IMR-90 (cell line): ENCODE data around the gene CPAMD8. TPM values are rescaled to one million over a fixed set of nuclear protein-coding genes. Genes with fewer than 3 reads are reported as not detected.

Experiments used
- ATAC-seq: fragments of 200-7000 bp; cut with Tn5 transposase; 2 replicates; pipeline ENCODE4 v1.9.1; 2020; ENCODE audit warnings: low read depth, mild to moderate bottlenecking, moderate library complexity
- BruUV-seq: library from RNA; stranded (reverse); fragments of 400-500 nt; replicated peaks from 2 replicates; lab custom pipeline; 2021; lab: Mats Ljungman, UMichigan
- CTCF ChIA-PET: fragments of 300-600 bp; formaldehyde crosslinking; extraction: SDS; loops from one replicate; lab custom pipeline; 2021; ENCODE audit warnings: antibody characterized with exemption; lab: Yijun Ruan, JAX
- POLR2A ChIA-PET: fragments of 300-600 bp; sonication (Branson Sonifier 250); formaldehyde crosslinking; loops from one replicate; lab custom pipeline; 2022; ENCODE audit warnings: antibody characterized with exemption; ENCODE audit not compliant: unreplicated experiment; lab: Charles Lee
- DNase-seq: peaks from one replicate; pipeline ENCODE4 v3.0.0; 2013
- H2AFZ ChIP-seq: replicated peaks from 2 replicates; pipeline ENCODE3; 2013; ENCODE audit warnings: low read length, mild to moderate bottlenecking; ENCODE audit not compliant: poor library complexity
- H2AK5ac ChIP-seq: 2 replicates; pipeline ENCODE4 v1.6.1; 2013; ENCODE audit warnings: low read depth, low read length, inconsistent platforms
- H2AK9ac ChIP-seq: replicated peaks from 2 replicates; pipeline ENCODE3; 2013; ENCODE audit warnings: mild to moderate bottlenecking, low read depth, low read length, moderate library complexity; ENCODE audit not compliant: poor library complexity
- H2BK120ac ChIP-seq: 2 replicates; pipeline ENCODE4 v1.6.1; 2013; ENCODE audit warnings: low read depth, low read length, inconsistent platforms
- H2BK15ac ChIP-seq: 3 replicates; pipeline ENCODE4 v1.6.1; 2013; ENCODE audit warnings: low read depth, low read length, inconsistent platforms
- H2BK20ac ChIP-seq: 2 replicates; pipeline ENCODE4 v1.6.1; 2013; ENCODE audit warnings: low read depth, mild to moderate bottlenecking, inconsistent platforms, low read length, moderate library complexity
- H2BK5ac ChIP-seq: 2 replicates; pipeline ENCODE4 v1.6.1; 2013; ENCODE audit warnings: mild to moderate bottlenecking, low read depth, low read length, inconsistent platforms; ENCODE audit not compliant: poor library complexity, severe bottlenecking
- H3K14ac ChIP-seq: replicated peaks from 2 replicates; pipeline ENCODE4 v1.6.1; 2013; ENCODE audit warnings: low read depth, low read length, inconsistent platforms
- H3K18ac ChIP-seq: 2 replicates; pipeline ENCODE4 v1.6.1; 2013; ENCODE audit warnings: low read depth, low read length, control low read depth
- H3K23ac ChIP-seq: 2 replicates; pipeline ENCODE4 v1.6.1; 2013; ENCODE audit warnings: low read depth, low read length, inconsistent platforms
- H3K27ac ChIP-seq: 2 replicates; pipeline ENCODE4 v1.5.1; 2013; ENCODE audit warnings: mild to moderate bottlenecking, control low read depth, low read length; ENCODE audit not compliant: insufficient read depth
- H3K27me3 ChIP-seq: 2 replicates; pipeline ENCODE4 v1.6.1; 2013; ENCODE audit warnings: low read length; ENCODE audit not compliant: control insufficient read depth, insufficient read depth
- H3K36me3 ChIP-seq: 2 replicates; pipeline ENCODE4 v1.6.1; 2013; ENCODE audit warnings: low read length, mixed read lengths; ENCODE audit not compliant: control insufficient read depth, insufficient read depth
- H3K4ac ChIP-seq: 2 replicates; pipeline ENCODE4 v1.6.1; 2013; ENCODE audit warnings: low read depth, low read length, inconsistent platforms
- H3K4me1 ChIP-seq: 2 replicates; pipeline ENCODE4 v1.6.1; 2013; ENCODE audit warnings: low read length, mixed read lengths; ENCODE audit not compliant: control insufficient read depth, insufficient read depth
- H3K4me2 ChIP-seq: 2 replicates; pipeline ENCODE4 v1.6.1; 2013; ENCODE audit warnings: low read depth, mild to moderate bottlenecking, control low read depth, low read length, moderate library complexity
- H3K4me3 ChIP-seq: 2 replicates; pipeline ENCODE4 v1.5.1; 2013; ENCODE audit warnings: low read depth, mild to moderate bottlenecking, control low read depth, low read length, moderate library complexity; ENCODE audit not compliant: insufficient read depth
- H3K56ac ChIP-seq: 2 replicates; pipeline ENCODE4 v1.6.1; 2013; ENCODE audit warnings: low read length, inconsistent platforms; ENCODE audit not compliant: insufficient read depth; ENCODE audit errors: extremely low read depth
- H3K79me1 ChIP-seq, 2 experiments: 2 replicates each; pipeline ENCODE4 v1.6.1; 2013; ENCODE audit warnings: low read length in 2 of 2, inconsistent platforms in 1 of 2, low read depth in 1 of 2
- H3K9ac ChIP-seq: 2 replicates; pipeline ENCODE4 v1.6.1; 2013; ENCODE audit warnings: low read depth, low read length, control low read depth
- H3K9me1 ChIP-seq: 2 replicates; pipeline ENCODE4 v1.6.1; 2013; ENCODE audit warnings: low read length, inconsistent platforms; ENCODE audit not compliant: insufficient read depth
- H3K9me3 ChIP-seq: 2 replicates; pipeline ENCODE4 v1.6.1; 2013; ENCODE audit warnings: low read length; ENCODE audit not compliant: control insufficient read depth, insufficient read depth
- H4K20me1 ChIP-seq: 2 replicates; pipeline ENCODE4 v1.6.1; 2013; ENCODE audit warnings: low read length, inconsistent platforms; ENCODE audit not compliant: insufficient read depth
- H4K5ac ChIP-seq: 2 replicates; pipeline ENCODE4 v1.6.1; 2013; ENCODE audit warnings: mild to moderate bottlenecking, low read depth, low read length, control low read depth
- H4K8ac ChIP-seq, 2 experiments: 2 replicates each; pipeline ENCODE4 v1.6.1; 2013; ENCODE audit warnings: low read depth in 2 of 2, low read length in 2 of 2, control low read depth in 1 of 2, inconsistent platforms in 1 of 2
- H4K91ac ChIP-seq: 2 replicates; pipeline ENCODE4 v1.6.1; 2013; ENCODE audit warnings: low read depth, low read length, inconsistent platforms; ENCODE audit not compliant: insufficient read depth
- BHLHE40 ChIP-seq: fragments of 150-350 bp; IDR thresholded peaks from 2 replicates; pipeline ENCODE4 v1.6.1; 2016; ENCODE audit warnings: mild to moderate bottlenecking, low read depth, low read length
- CEBPB ChIP-seq: IDR thresholded peaks from 2 replicates; pipeline ENCODE4 v1.6.1; 2012; ENCODE audit warnings: low read depth, low read length, improper control_type of control experiment
- CHD1 ChIP-seq: IDR thresholded peaks from 2 replicates; pipeline ENCODE4 v1.6.1; 2012; ENCODE audit warnings: low read depth, low read length, improper control_type of control experiment
- CTCF ChIP-seq: conservative IDR thresholded peaks from 2 replicates; pipeline ENCODE4 v1.5.1; 2012; ENCODE audit warnings: mild to moderate bottlenecking, low read depth, low read length, improper control_type of control experiment
- FOS ChIP-seq: fragments of 150-350 bp; IDR thresholded peaks from 2 replicates; pipeline ENCODE4 v1.6.1; 2016; ENCODE audit warnings: low read depth, low read length
- MAFK ChIP-seq: IDR thresholded peaks from 2 replicates; pipeline ENCODE4 v1.6.1; 2012; ENCODE audit warnings: low read depth, low read length, improper control_type of control experiment
- MAZ ChIP-seq: IDR thresholded peaks from 2 replicates; pipeline ENCODE4 v1.6.1; 2012; ENCODE audit warnings: low read depth, mild to moderate bottlenecking, low read length, improper control_type of control experiment, moderate library complexity, borderline replicate concordance
- MXI1 ChIP-seq: IDR thresholded peaks from 2 replicates; pipeline ENCODE4 v1.6.1; 2012; ENCODE audit warnings: low read depth, mild to moderate bottlenecking, low read length, moderate library complexity, borderline replicate concordance
- NFE2L2 ChIP-seq: fragments of 150-350 bp; IDR thresholded peaks from 2 replicates; pipeline ENCODE4 v1.6.1; 2016; ENCODE audit warnings: low read depth, mild to moderate bottlenecking, low read length
- POLR2A ChIP-seq: IDR thresholded peaks from 2 replicates; pipeline ENCODE4 v1.6.1; 2012; ENCODE audit warnings: mild to moderate bottlenecking, low read depth, low read length
- RAD21 ChIP-seq: IDR thresholded peaks from 2 replicates; pipeline ENCODE4 v1.6.1; 2012; ENCODE audit warnings: low read length, improper control_type of control experiment
- RCOR1 ChIP-seq: IDR thresholded peaks from 2 replicates; pipeline ENCODE4 v1.6.1; 2012; ENCODE audit warnings: mild to moderate bottlenecking, low read length, improper control_type of control experiment; ENCODE audit not compliant: insufficient replicate concordance
- RFX5 ChIP-seq: IDR thresholded peaks from 2 replicates; pipeline ENCODE4 v1.8.0; 2012; ENCODE audit warnings: low read depth, mild to moderate bottlenecking, low read length, moderate library complexity
- SMC3 ChIP-seq: fragments of 150-350 bp; IDR thresholded peaks from 2 replicates; pipeline ENCODE4 v1.6.1; 2016; ENCODE audit warnings: low read depth, mild to moderate bottlenecking, antibody characterized with exemption, low read length, moderate library complexity
- USF2 ChIP-seq: fragments of 150-350 bp; IDR thresholded peaks from 2 replicates; pipeline ENCODE4 v1.6.1; 2017; ENCODE audit warnings: mild to moderate bottlenecking, antibody characterized with exemption, low read length, low read depth
- WGBS, 2 experiments: methylation state at CpG; one replicate each; pipeline versions ENCODE4 v1.1.5 to v1.1.7; 2013; ENCODE audit warnings: missing lambda C conversion rate in 2 of 2; ENCODE audit not compliant: insufficient read length in 1 of 2; ENCODE audit errors: extremely low coverage in 2 of 2; 5-methylcytosine and 5-hydroxymethylcytosine counted together
- dilution Hi-C: fragments of 300-500 bp; cut with HindIII; formaldehyde crosslinking; loops from one replicate; pipeline ENCODE4 v1.14.3; 2018; ENCODE audit warnings: low sequenced_read_pairs; ENCODE audit not compliant: unreplicated experiment
- in situ Hi-C: fragments of 300-500 bp; cut with MboI; formaldehyde crosslinking; loops from 3 replicates; pipeline ENCODE4 v1.14.3; 2019; ENCODE audit warnings: low sequenced_read_pairs, inconsistent platforms, mixed read lengths
- intact Hi-C: fragments of 100-400 bp; cut with micrococcal nuclease; formaldehyde crosslinking; loops from 2 replicates; pipeline ENCODE4 v1.10.0; 2022
- polyA plus RNA-seq, 3 experiments: library from polyadenylated mRNA; depleted of rRNA; stranded (reverse); fragments of >200 nt; gene quantifications; 2 replicates each; pipeline ENCODE4 v1.2.3, GENCODE V29; 2012; ENCODE audit warnings: low replicate concordance in 1 of 3
- total RNA-seq: library from RNA; depleted of rRNA; stranded (reverse); fragments of >200 nt; gene quantifications from 2 replicates; pipeline ENCODE4 v1.2.3, GENCODE V29; 2012

Gene CPAMD8
- total and polyA plus RNA-seq, 2 of the 4 experiments (the other 2 are of a cell fraction) = 0.36 to 0.79 TPM

GRCh38 chr19:16887353-16888265 is 139.0 kb downstream of the CPAMD8 start:
- H2BK120ac ChIP-seq = no peak overlapping the region
- no peak overlapping the region for H2AFZ ChIP-seq
- H3K14ac ChIP-seq = no peak overlapping the region
- H3K23ac ChIP-seq = no peak overlapping the region
- no TSS peak for BruUV-seq
- DNase-seq (no peak), ATAC-seq (no peak)
- no peak overlapping the region for H3K9ac ChIP-seq
- intact Hi-C loops = no loop called here
- H2BK5ac ChIP-seq = no peak overlapping the region
- H4K20me1 ChIP-seq = no peaks in the 10 kb centered on the region
- H3K4me1 ChIP-seq = no peaks in the 10 kb centered on the region
- no peaks in the 10 kb centered on the region for H3K36me3 ChIP-seq
- H2AK9ac ChIP-seq = peak overlapping the region; percentile 87
- H2BK20ac ChIP-seq = no peak overlapping the region
- H4K8ac ChIP-seq = no peak overlapping the region
- no peak overlapping the region for H3K4me2 ChIP-seq
- no peaks in the 10 kb centered on the region for H3K79me1 ChIP-seq
- 55% methylated on average over 2 of the region's 17 CpGs; no CpG with 5 or more reads in 1 of the 2 experiments for WGBS, 2 experiments
- TF ChIP-seq BHLHE40 = no peak
- TF ChIP-seq RFX5 = no peak
- TF ChIP-seq CHD1 = no peak
- no peak for TF ChIP-seq SMC3
- TF ChIP-seq CTCF = no peak
- TF ChIP-seq CEBPB = no peak
- TF ChIP-seq MAZ = no peak
- no peak for TF ChIP-seq RAD21
- TF ChIP-seq NFE2L2 = no peak
- no peak for TF ChIP-seq MXI1
- no peak for TF ChIP-seq MAFK
- TF ChIP-seq RCOR1 = no peak
- TF ChIP-seq USF2 = no peak
- no peak for TF ChIP-seq POLR2A
- TF ChIP-seq FOS = no peak
- no peak overlapping the region for H3K27ac ChIP-seq
- dilution Hi-C loops = no loop called here
- in situ Hi-C loops = no loop called here
- H4K5ac ChIP-seq = no peak overlapping the region
- H3K56ac ChIP-seq = no peak overlapping the region
- CTCF ChIA-PET = no interaction called here
- POLR2A ChIA-PET = no interaction called here
- peaks cover 7% of the 10 kb centered on the region for H3K9me3 ChIP-seq
- H3K4ac ChIP-seq = no peak overlapping the region
- peak overlapping the region; percentile 39; the same call in 1 of the 2 replicates for H2AK5ac ChIP-seq
- H2BK15ac ChIP-seq = no peak overlapping the region
- no peak overlapping the region for H3K18ac ChIP-seq
- no peaks in the 10 kb centered on the region; the same call in 1 of the 2 replicates for H3K27me3 ChIP-seq
- no peak overlapping the region for H3K4me3 ChIP-seq
- no peaks in the 10 kb centered on the region for H3K9me1 ChIP-seq
- H4K91ac ChIP-seq = no peak overlapping the region
